ENCODE data around the gene DAB1.
"Not testable (repeated sequence)": the region's sequence is repeated elsewhere in the genome, so short reads cannot be mapped to it uniquely, and the experiment has no call there.

The DAB1 gene

GRCh38 chr1:57111175-57111574 is 312.7 kb downstream of the DAB1 start:
- no peak for ATAC-seq

GRCh38 chr1:57109883-57110282 is 314.0 kb downstream of the DAB1 start:
- ATAC-seq, result no peak

- ATAC-seq, result no peak
These were observed 314.6 kb downstream of the DAB1 start for GRCh38 chr1:57109247-57109646.

- ATAC-seq, result no peak
These were observed 317.6 kb downstream of the DAB1 start for GRCh38 chr1:57106296-57106695.

- no peak for ATAC-seq
These were observed 321.1 kb downstream of the DAB1 start for GRCh38 chr1:57102561-57103326.

GRCh38 chr1:57101209-57101608 is 322.7 kb downstream of the DAB1 start:
- ATAC-seq, result no peak

- no peak for ATAC-seq
These were observed 329.1 kb downstream of the DAB1 start for GRCh38 chr1:57094749-57095148.

- ATAC-seq, result no peak
These were observed 330.7 kb downstream of the DAB1 start for GRCh38 chr1:57093122-57093521.

- no peak for ATAC-seq
These were observed 332.2 kb downstream of the DAB1 start for GRCh38 chr1:57091642-57092041.

GRCh38 chr1:57089855-57090254 is 334.0 kb downstream of the DAB1 start:
- ATAC-seq, result no peak

- ATAC-seq, result no peak
These were observed 334.6 kb downstream of the DAB1 start for GRCh38 chr1:57089221-57089620.

GRCh38 chr1:57088653-57089052 is 335.2 kb downstream of the DAB1 start:
- ATAC-seq, result no peak

- not testable (repeated sequence) for ATAC-seq
These were observed 336.2 kb downstream of the DAB1 start for GRCh38 chr1:57087660-57088059.

- ATAC-seq, result no peak
These were observed 337.7 kb downstream of the DAB1 start for GRCh38 chr1:57086154-57086553.

GRCh38 chr1:57084701-57085100 is 339.2 kb downstream of the DAB1 start:
- ATAC-seq, result no peak

- no peak for ATAC-seq
These were observed 341.0 kb downstream of the DAB1 start for GRCh38 chr1:57082711-57083439.

GRCh38 chr1:57079454-57080157 is 344.3 kb downstream of the DAB1 start:
- no peak for ATAC-seq

- ATAC-seq, result no peak
These were observed 351.3 kb downstream of the DAB1 start for GRCh38 chr1:57072401-57073110.

GRCh38 chr1:57067863-57068262 is 356.0 kb downstream of the DAB1 start:
- no peak for ATAC-seq

- no peak for ATAC-seq
These were observed 356.8 kb downstream of the DAB1 start for GRCh38 chr1:57066980-57067610.

GRCh38 chr1:57065442-57065841 is 358.4 kb downstream of the DAB1 start:
- ATAC-seq, result no peak

GRCh38 chr1:57064379-57065140 is 359.3 kb downstream of the DAB1 start:
- ATAC-seq, result no peak
